SK-N-MC (cell line): ENCODE data around the gene MMP25.

Source experiments
- DNase-seq: peaks from one replicate; pipeline ENCODE4 v3.0.0-alpha.2; 2011; ENCODE audit warnings: low read depth, low spot score
- H3K27ac ChIP-seq: fragments of 200-600 bp; sonication (generic); 2 replicates; pipeline ENCODE4 v1.5.1; 2016; ENCODE audit warnings: mixed run types
- H3K36me3 ChIP-seq: fragments of 200-600 bp; sonication (generic); 2 replicates; pipeline ENCODE4 v1.6.1; 2017; ENCODE audit warnings: antibody characterized with exemption, low read length, mixed read lengths; ENCODE audit not compliant: insufficient read depth
- H3K4me3 ChIP-seq: fragments of 200-600 bp; sonication (generic); 2 replicates; pipeline ENCODE4 v1.5.1; 2016
- H3K9ac ChIP-seq: fragments of 200-600 bp; sonication (generic); 2 replicates; pipeline ENCODE4 v1.8.0; 2017; ENCODE audit warnings: mixed run types, mixed read lengths; ENCODE audit not compliant: insufficient read length
- H3K9me3 ChIP-seq: fragments of 200-600 bp; sonication (generic); 2 replicates; pipeline ENCODE4 v1.6.1; 2017; ENCODE audit warnings: low read depth, mild to moderate bottlenecking, antibody characterized with exemption, low read length, moderate library complexity, mixed read lengths
- EZH2 ChIP-seq: fragments of 200-600 bp; sonication (generic); IDR thresholded peaks from one replicate; pipeline ENCODE4 v1.6.1; 2017; ENCODE audit warnings: antibody characterized with exemption
- FOXP2 ChIP-seq: optimal IDR thresholded peaks from 2 replicates; pipeline ENCODE3; 2011; ENCODE audit warnings: mild to moderate bottlenecking, moderate library complexity; ENCODE audit not compliant: insufficient read depth; ENCODE audit errors: extremely low read length, control extremely low read depth
- POLR2AphosphoS5 ChIP-seq: IDR thresholded peaks from 2 replicates; pipeline ENCODE4 v1.6.1; 2012; ENCODE audit warnings: mild to moderate bottlenecking, low read depth, low read length, borderline replicate concordance

The MMP25 gene

DNA sequence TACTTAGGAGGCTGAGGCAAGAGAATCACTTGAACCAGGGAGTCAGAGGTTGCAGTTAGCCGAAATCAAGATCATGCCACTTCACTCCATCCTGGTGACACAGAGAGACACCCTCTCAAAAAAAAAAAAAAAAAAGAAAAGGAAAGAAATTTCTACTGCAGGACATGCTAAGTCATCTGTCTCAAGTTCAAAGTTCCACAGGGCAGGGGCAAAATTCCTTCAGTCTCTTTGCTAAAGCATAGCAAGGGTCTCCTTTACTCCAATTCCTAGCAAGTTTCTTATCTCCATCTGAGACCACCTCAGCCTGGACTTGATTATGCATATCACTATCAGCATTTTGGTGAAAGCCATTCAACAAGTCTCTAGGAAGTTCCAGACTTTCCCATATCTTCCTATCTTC lies 38.1 kb downstream of the MMP25 start:
- H3K27ac ChIP-seq, result no peak overlapping the region
- TF ChIP-seq EZH2 (no peak), POLR2AphosphoS5 (no peak), FOXP2 (no peak)
- no peak overlapping the region for H3K9ac ChIP-seq
- no peak for DNase-seq
- H3K4me3 ChIP-seq, result no peak overlapping the region
- no peaks in the 10 kb centered on the region for H3K9me3 ChIP-seq
- H3K36me3 ChIP-seq, result no peaks in the 10 kb centered on the region

DNA sequence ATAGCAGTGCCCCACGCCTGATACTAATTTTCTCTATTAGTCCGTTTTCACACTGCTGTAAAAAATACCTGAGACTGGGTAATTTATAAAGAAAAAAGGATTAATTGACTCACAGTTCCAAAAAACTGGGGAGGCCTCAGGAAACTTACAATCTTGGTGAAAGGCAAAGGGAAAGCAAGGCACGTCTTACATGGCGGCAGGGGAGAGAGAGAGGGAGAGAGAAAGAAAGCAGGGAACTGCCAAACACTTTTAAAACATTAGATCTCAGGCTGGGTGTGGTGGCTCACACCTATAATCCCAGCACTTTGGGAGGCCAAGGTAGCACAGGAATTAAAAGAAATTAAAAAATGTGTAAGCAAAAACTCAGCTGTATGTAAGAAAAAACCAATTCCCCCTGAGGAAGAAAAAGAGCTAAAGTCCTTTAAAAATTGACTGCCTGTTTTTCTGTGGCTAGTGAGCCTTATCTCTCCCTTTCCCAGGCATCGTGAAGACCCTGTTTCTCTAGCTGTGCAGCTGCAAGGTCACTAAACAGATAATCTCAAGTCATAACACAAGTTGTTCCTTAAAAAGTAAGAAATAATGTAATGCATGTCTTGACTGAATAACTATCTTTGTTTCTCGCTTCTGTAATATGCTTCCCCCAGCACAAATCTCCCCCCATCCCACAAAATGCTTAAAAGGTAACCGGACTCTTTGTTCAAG lies 38.8 kb downstream of the MMP25 start:
- H3K9ac ChIP-seq, result no peak overlapping the region
- DNase-seq, result no peak
- H3K27ac ChIP-seq, result no peak overlapping the region
- no peaks in the 10 kb centered on the region for H3K9me3 ChIP-seq
- TF ChIP-seq POLR2AphosphoS5 (no peak), FOXP2 (no peak), EZH2 (no peak)
- no peak overlapping the region for H3K4me3 ChIP-seq
- no peaks in the 10 kb centered on the region for H3K36me3 ChIP-seq

DNA sequence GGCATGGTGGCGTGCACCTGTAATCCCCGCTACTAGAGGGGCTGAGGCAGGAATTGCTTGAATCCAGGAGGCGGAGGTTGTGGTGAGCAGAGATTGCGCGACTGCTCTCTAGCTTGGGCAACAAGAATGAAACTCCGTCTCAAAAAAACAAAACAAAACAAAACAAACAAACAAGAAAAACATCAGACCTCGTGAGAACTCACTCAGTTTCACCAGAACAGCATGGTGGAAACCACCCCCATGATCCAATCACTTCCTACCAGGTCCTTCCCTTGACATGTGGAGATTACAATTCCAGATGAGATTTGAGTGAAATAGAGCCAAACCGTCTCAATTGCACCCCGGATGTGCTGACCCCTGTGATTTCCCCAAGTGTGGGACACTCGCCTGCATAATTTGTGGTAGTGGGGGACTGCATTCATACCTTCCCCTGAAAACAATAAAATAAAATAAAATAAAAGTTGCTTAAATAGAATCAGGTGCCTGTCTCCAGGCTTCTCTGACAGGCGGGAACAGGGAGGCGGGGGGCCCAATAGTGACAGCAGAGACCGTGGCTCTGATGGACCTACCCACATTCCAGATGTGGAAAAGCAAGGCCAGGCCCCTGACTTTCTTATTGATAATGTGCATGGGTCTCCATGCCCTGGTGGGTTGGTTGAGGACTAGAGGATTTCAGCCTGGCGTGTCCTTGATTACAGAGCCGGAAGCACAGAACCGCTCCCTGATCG lies 39.7 kb downstream of the MMP25 start:
- H3K36me3 ChIP-seq, result no peaks in the 10 kb centered on the region
- TF ChIP-seq POLR2AphosphoS5, result no peak
- TF ChIP-seq EZH2, result no peak
- no peaks in the 10 kb centered on the region for H3K9me3 ChIP-seq
- DNase-seq, result no peak
- H3K9ac ChIP-seq, result no peak overlapping the region
- no peak overlapping the region for H3K27ac ChIP-seq
- H3K4me3 ChIP-seq, result no peak overlapping the region

GRCh38 chr16:3086596-3087242 lies 40.4 kb downstream of the MMP25 start:
- Histone ChIP-seq H3K27ac (no peak overlapping the region), H3K4me3 (no peak overlapping the region), H3K9ac (no peak overlapping the region)

GRCh38 chr16:3087243-3088235 lies 41.2 kb downstream of the MMP25 start:
- no peak for DNase-seq

More at GRCh38 chr16:3086596-3087242, 40.4 kb downstream of the MMP25 start:
- TF ChIP-seq FOXP2 (no peak), EZH2 (no peak), POLR2AphosphoS5 (no peak)
- no peak for DNase-seq
- Histone ChIP-seq H3K36me3 (no peaks in the 10 kb centered on the region), H3K9me3 (no peaks in the 10 kb centered on the region)

DNA sequence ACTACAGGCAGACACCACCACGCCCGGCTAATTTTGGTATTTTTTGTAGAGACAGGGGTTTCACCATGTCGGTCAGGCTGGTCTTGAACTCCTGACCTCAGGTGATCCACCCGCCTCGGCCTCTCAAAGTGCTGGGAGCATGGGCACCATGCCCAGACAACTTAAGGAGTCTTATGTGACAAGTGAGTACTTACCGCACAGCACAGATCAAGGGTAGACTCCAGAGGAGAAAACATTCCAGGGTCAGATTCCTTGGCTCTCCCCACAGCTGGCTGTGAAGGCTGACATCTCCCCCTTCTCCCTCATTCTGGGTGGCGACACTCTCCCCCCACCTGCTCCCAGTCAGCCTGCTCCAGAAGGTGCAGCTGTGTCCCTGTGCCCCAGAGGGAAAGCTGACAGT lies 42.1 kb downstream of the MMP25 start:
- Histone ChIP-seq H3K4me3 (no peak overlapping the region), H3K36me3 (no peaks in the 10 kb centered on the region), H3K27ac (no peak overlapping the region), H3K9ac (no peak overlapping the region), H3K9me3 (no peaks in the 10 kb centered on the region)
- no peak for DNase-seq
- TF ChIP-seq POLR2AphosphoS5, result no peak
- TF ChIP-seq EZH2, result no peak
- no peak for TF ChIP-seq FOXP2

More at GRCh38 chr16:3087243-3088235, 41.2 kb downstream of the MMP25 start:
- Histone ChIP-seq H3K36me3 (no peaks in the 10 kb centered on the region), H3K9ac (no peak overlapping the region), H3K27ac (no peak overlapping the region), H3K4me3 (no peak overlapping the region), H3K9me3 (no peaks in the 10 kb centered on the region)
- no peak for TF ChIP-seq FOXP2
- TF ChIP-seq EZH2, result no peak
- TF ChIP-seq POLR2AphosphoS5, result no peak

- Histone ChIP-seq H3K36me3 (no peaks in the 10 kb centered on the region), H3K27ac (no peak overlapping the region), H3K9ac (no peak overlapping the region), H3K4me3 (no peak overlapping the region), H3K9me3 (no peaks in the 10 kb centered on the region)
- DNase-seq, result no peak
- TF ChIP-seq FOXP2 (no peak), EZH2 (no peak), POLR2AphosphoS5 (no peak)
These were observed 42.8 kb downstream of the MMP25 start for GRCh38 chr16:3088925-3089716.
